ENCODE measurements around the gene CAPNS1.
"Not testable (repeated sequence)": the region's sequence is repeated elsewhere in the genome, so short reads cannot be mapped to it uniquely, and the experiment has no call there.

The CAPNS1 gene

GRCh38 chr19:36120984-36121358, 18.9 kb upstream of the CAPNS1 start:
- TF ChIP-seq, protein P1, sequence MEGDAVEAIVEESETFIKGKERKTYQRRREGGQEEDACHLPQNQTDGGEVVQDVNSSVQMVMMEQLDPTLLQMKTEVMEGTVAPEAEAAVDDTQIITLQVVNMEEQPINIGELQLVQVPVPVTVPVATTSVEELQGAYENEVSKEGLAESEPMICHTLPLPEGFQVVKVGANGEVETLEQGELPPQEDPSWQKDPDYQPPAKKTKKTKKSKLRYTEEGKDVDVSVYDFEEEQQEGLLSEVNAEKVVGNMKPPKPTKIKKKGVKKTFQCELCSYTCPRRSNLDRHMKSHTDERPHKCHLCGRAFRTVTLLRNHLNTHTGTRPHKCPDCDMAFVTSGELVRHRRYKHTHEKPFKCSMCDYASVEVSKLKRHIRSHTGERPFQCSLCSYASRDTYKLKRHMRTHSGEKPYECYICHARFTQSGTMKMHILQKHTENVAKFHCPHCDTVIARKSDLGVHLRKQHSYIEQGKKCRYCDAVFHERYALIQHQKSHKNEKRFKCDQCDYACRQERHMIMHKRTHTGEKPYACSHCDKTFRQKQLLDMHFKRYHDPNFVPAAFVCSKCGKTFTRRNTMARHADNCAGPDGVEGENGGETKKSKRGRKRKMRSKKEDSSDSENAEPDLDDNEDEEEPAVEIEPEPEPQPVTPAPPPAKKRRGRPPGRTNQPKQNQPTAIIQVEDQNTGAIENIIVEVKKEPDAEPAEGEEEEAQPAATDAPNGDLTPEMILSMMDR (IDR thresholded peaks at IDR 0.05; ENCODE audit: control insufficient read depth, insufficient read depth, low read depth, low read length, missing control alignments), result no peak
- H3K4me3 ChIP-seq (ENCODE audit: control insufficient read depth, low read depth, low read length), result no peak overlapping the region
- DNase-seq (ENCODE audit: low read depth), result no peak

DNA sequence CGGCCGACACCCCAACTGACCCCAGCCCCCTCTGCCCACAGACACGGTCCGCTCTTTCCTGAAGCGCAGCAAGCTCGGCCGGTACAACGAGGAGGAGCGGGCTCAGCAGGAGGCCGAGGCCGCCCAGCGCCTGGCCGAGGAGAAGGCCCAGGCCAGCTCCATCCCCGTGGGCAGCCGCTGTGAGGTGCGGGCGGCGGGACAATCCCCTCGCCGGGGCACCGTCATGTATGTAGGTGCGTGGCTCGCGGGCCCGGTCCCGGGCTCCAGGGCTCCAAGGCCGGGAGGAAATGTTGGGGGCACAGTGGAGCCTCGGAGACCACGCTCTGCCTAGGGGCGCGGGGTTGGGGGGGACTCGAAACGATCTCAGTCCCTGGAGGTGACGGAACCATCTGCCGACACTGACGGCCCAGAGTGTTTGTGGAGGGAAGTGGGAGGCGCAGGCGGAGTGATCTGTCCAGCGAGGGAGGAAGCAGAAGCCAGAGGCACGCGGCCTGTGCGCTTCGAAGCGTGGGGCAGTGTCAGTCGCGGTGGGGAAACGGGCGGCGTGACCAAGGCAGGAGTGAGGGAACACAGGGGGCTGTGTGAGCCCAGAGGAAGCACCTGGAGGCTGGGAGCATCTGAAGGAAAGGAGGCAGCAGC, 18.3 kb upstream of the CAPNS1 start:
- TF ChIP-seq, protein P1 (IDR thresholded peaks at IDR 0.05; ENCODE audit: control insufficient read depth, insufficient read depth, low read depth, low read length, missing control alignments), result no peak
- no peak overlapping the region for H3K4me3 ChIP-seq (ENCODE audit: control insufficient read depth, low read depth, low read length)
- no peak for DNase-seq (ENCODE audit: low read depth)

DNA sequence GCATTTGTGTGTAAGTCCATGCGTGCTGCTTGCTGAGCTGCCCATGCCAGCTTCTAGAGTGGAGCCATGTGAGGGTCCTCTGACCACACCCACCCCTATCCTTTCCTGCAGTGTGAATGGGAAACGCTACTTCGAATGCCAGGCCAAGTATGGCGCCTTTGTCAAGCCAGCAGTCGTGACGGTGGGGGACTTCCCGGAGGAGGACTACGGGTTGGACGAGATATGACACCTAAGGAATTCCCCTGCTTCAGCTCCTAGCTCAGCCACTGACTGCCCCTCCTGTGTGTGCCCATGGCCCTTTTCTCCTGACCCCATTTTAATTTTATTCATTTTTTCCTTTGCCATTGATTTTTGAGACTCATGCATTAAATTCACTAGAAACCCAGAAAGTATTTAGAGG, 14.3 kb upstream of the CAPNS1 start:
- DNase-seq (ENCODE audit: low read depth), result no peak
- TF ChIP-seq, protein P1 (IDR thresholded peaks at IDR 0.05; ENCODE audit: control insufficient read depth, insufficient read depth, low read depth, low read length, missing control alignments), result no peak
- no peak overlapping the region for H3K4me3 ChIP-seq (ENCODE audit: control insufficient read depth, low read depth, low read length)

DNA sequence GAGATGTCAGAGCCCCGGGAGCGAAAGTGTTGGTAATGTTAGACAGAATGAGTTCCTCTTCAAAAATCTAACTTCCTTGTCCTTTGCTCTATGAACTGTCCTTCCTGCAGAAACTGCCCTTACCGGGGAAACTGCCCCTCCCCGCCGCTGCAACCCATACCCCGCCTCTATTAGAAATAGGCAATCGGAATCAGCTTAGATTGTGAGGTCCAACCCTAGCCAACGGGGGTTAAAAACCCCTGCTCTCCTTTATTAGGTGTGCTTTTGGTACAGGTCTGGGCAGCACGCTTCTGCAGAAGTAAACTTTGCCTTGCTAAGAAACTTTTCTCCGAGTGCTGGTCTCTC, 11.5 kb upstream of the CAPNS1 start:
- DNase-seq (ENCODE audit: low read depth), result no peak
- TF ChIP-seq, protein P1 (IDR thresholded peaks at IDR 0.05; ENCODE audit: control insufficient read depth, insufficient read depth, low read depth, low read length, missing control alignments), result no peak
- H3K4me3 ChIP-seq (ENCODE audit: control insufficient read depth, low read depth, low read length), result peak overlapping the region; percentile 54

GRCh38 chr19:36131221-36131620, 8.6 kb upstream of the CAPNS1 start:
- not testable (repeated sequence) for H3K4me3 ChIP-seq (ENCODE audit: control insufficient read depth, low read depth, low read length); DNase-seq (ENCODE audit: low read depth)

- H3K4me3 ChIP-seq (ENCODE audit: control insufficient read depth, low read depth, low read length); DNase-seq (ENCODE audit: low read depth): not testable (repeated sequence)
Observed at GRCh38 chr19:36134867-36135266, 5.0 kb upstream of the CAPNS1 start.

GRCh38 chr19:36136964-36137686, 2.7 kb upstream of the CAPNS1 start:
- H3K4me3 ChIP-seq (ENCODE audit: control insufficient read depth, low read depth, low read length), result no peak overlapping the region
- DNase-seq (ENCODE audit: low read depth), result no peak
- TF ChIP-seq, protein P1 (IDR thresholded peaks at IDR 0.05; ENCODE audit: control insufficient read depth, insufficient read depth, low read depth, low read length, missing control alignments), result no peak

GRCh38 chr19:36139120-36139472, 770 bp upstream of the CAPNS1 start:
- DNase-seq (ENCODE audit: low read depth), result no peak
- TF ChIP-seq, protein P1 (IDR thresholded peaks at IDR 0.05; ENCODE audit: control insufficient read depth, insufficient read depth, low read depth, low read length, missing control alignments), result no peak
- peak overlapping the region; percentile 99 for H3K4me3 ChIP-seq (ENCODE audit: control insufficient read depth, low read depth, low read length)

Measured in AG09309 (cell line).